H1 (cell line): ENCODE data around the gene ASAP2.

Experiments
- CTCF ChIP-seq, 3 experiments: IDR thresholded peaks; 1 replicate in 2 of 3; 2 replicates in 1 of 3; pipeline versions ENCODE4 v1.5.1 to v1.6.1; 2011; ENCODE audit warnings: low read length in 3 of 3, mild to moderate bottlenecking in 3 of 3, inconsistent platforms in 2 of 3, low read depth in 1 of 3, moderate library complexity in 1 of 3; ENCODE audit not compliant: insufficient read depth in 1 of 3; ENCODE audit errors: control extremely low read depth in 1 of 3
- EP300 ChIP-seq, 2 experiments: IDR thresholded peaks; 1 replicate in 1 of 2; 2 replicates in 1 of 2; pipeline ENCODE4 v1.6.1; 2011 to 2012; ENCODE audit warnings: low read depth in 2 of 2, low read length in 2 of 2, mild to moderate bottlenecking in 2 of 2, borderline replicate concordance in 1 of 2, inconsistent platforms in 1 of 2, moderate library complexity in 1 of 2
- POLR2A ChIP-seq, 2 experiments: IDR thresholded peaks; 1 replicate in 1 of 2; 2 replicates in 1 of 2; pipeline ENCODE4 v1.6.1; 2011; ENCODE audit warnings: low read depth in 2 of 2, low read length in 2 of 2, mild to moderate bottlenecking in 2 of 2; ENCODE audit errors: control extremely low read depth in 1 of 2
- USF2 ChIP-seq: IDR thresholded peaks from 2 replicates; pipeline ENCODE4 v1.6.1; 2011; ENCODE audit warnings: low read length, improper control_type of control experiment

GRCh38 chr2:9244985-9245544 lies 38.5 kb downstream of the ASAP2 start:
- TF ChIP-seq CTCF (IDR thresholded peaks at IDR 0.05; ENCODE audit: control extremely low read depth in 1 of 3, insufficient read depth in 1 of 3, low read depth in 1 of 3, low read length in 3 of 3), result no peak
- no peak for TF ChIP-seq EP300 (IDR thresholded peaks at IDR 0.05; ENCODE audit: borderline replicate concordance in 1 of 2, low read depth in 2 of 2, low read length in 2 of 2)
- TF ChIP-seq USF2, result no peak
- no peak for TF ChIP-seq POLR2A (IDR thresholded peaks at IDR 0.05; ENCODE audit: control extremely low read depth in 1 of 2, low read depth in 2 of 2, low read length in 2 of 2)
